ELR (cell line): ENCODE measurements around the gene TCIRG1.
"Not testable (repeated sequence)": the region's sequence is repeated elsewhere in the genome, so short reads cannot be mapped to it uniquely, and the experiment has no call there.

Experiments
- DNase-seq: peaks from one replicate; pipeline ENCODE4 v3.0.0-alpha.2; 2015; ENCODE audit warnings: low read depth

Gene TCIRG1

DNA sequence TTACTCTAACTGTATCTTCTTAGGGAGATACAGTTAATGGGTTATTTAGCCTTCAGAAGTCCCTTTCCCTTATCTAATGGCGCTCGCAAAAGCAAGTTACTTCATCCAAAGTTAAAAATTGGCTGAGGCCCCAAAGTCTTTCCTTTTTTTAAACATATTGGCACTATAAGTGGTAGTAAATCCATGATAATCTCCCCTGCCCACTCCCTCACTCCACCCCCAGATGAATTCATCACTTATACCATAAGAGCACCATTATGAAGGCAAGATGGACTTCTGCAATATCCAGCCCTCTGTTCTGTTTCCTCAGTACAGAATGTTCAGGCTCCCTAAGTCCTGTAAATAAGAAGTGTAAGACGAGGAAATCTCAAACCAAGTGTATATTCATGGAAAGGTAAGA lies 44.7 kb downstream of the TCIRG1 start:
- DNase-seq, result no peak

DNA sequence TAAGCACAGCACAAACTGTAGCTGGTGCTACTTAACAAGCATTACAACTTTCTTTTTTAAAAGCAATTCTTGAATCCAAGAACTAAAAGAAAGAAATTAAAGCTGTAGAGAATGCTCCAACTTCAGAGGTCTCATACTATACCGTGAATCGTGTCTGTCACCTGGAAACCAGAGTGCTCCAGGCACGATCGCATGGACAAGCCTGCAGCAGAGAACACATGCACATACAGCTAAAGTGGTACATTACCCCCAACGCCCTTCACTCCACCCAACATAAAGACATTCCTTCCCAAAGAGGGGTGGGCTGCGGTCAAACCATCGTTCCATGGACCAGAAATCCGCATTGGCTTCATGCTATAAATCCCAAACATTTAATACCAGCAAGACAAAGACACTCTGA lies 50.9 kb downstream of the TCIRG1 start:
- DNase-seq, result no peak

DNA sequence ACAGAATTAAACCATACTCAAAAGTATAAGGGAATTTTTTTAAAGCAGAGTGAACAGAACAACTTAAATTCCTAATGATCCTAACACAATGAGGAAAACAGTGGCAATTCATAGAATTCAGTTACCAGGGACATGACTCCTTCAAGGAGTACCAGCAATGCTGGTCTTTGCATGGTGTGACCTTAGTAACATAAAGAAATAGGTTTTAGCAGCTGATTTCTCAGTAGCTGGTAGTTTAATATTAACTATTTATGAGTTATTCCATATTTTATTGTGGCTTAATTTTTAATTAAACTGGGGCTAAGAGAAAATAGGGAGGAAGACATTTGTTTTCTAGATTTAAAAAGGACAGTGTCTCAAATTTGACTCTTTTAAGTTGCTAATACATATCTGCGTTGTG lies 51.5 kb downstream of the TCIRG1 start:
- no peak for DNase-seq

DNA sequence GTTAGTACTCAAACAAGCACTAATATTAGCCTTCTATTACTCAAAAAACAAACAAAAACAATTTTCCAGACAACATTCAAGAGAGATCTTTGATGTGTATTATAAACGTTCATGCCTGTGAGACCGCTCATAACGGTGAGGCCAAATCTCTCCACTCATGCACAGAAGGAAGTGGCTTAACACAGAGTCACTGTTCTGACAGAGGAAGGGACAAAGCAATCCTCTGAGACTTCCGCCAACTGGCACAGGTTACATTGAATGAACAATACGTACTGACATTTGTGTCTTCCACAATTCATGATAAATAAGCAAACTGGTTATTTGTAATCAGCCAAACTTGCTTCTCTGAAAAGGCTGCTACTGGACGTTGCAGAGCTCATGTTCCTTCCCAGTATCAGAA lies 51.9 kb downstream of the TCIRG1 start:
- no peak for DNase-seq

DNA sequence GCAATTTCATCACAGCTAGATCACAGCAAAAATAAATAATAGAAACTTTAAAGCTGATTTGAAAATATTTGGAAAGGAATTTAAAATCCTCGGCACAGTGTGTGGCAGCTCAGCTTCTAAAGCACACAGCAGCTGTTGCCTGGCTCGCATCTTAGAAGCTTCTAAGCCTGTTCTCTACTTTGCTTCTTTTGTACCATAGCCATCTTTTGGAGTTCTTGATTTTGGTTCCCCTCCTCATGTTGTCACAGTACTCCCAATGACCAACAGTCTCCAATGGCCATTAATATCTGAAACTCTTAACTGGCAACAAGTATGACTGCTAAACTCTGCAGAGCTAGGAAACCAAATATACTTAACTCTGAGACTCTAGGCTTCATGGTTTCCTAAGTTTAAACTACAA lies 53.6 kb downstream of the TCIRG1 start:
- no peak for DNase-seq

DNA sequence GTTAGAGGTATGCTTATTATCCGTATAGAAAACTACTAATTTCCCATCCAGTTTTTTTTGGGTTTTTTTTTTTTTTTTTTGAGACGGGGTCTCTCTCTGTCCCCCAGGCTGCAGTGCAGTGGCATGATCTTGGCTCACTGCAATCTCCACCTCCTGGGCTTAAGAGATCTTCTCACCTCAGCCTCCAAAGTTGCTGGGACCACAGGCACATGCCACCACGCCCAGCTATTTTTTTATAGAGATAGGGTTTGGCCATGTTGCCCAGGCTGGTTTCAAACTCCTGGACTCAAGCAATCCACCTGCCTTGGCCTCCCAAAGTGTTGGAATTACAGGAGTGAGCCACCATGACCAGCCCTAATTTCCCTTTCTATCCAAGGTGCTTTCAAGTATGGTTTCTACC lies 54.1 kb downstream of the TCIRG1 start:
- DNase-seq, result not testable (repeated sequence)

DNA sequence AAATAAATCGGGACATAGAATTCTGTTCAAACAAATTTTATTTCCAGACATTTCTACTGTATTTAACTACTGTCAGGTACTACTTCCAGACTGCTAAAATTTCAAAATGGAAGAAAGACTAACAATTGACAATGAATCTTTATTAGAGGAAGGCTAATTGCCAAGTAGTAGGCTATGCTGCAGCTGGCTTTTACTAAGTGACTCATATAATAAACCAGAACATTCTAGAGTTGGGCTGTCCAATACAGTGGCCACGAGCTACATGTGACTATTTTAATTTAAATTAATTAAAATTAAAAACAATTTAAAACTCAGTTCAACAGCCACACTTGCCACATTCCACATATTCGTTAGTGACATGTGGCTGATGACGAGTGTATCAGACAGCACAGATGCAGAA lies 54.7 kb downstream of the TCIRG1 start:
- DNase-seq, result no peak

DNA sequence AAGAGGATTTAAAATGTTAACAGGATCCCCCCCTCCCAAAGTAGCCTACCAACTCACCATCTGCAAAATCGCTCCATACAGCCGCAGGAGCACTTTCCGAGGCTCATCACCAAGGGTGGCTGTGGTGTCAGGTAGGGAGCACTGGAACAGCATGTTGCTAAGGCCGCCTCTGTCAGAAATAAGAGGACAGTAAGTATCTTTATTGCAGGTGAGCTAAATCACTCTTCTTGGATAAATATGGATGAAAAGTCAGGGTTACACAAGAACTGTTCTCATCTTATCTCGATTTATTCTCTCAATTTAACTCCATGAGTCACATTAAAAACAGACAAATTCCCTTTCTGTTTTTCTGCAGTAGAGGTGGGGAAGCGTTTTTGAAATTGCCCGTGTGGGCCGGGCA lies 58.1 kb downstream of the TCIRG1 start:
- no peak for DNase-seq

DNA sequence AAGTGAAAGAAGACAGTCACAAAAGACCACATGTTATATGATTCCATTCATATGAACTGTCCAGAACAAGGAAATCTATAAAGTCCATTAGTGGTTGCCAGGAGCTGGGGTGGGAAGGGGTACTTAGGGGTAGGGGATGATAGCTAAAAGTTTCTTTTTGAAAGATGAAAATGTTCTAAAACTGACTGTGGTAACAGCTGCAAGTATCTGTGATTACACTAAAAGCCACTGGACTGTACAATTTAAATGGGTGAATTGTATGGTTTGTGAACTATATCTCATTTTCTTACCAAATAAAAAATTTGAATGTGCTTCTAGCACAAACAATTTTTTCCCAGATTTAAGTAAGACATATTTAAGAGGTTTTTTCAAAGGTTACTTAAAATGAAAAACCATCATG lies 60.2 kb downstream of the TCIRG1 start:
- DNase-seq, result no peak

DNA sequence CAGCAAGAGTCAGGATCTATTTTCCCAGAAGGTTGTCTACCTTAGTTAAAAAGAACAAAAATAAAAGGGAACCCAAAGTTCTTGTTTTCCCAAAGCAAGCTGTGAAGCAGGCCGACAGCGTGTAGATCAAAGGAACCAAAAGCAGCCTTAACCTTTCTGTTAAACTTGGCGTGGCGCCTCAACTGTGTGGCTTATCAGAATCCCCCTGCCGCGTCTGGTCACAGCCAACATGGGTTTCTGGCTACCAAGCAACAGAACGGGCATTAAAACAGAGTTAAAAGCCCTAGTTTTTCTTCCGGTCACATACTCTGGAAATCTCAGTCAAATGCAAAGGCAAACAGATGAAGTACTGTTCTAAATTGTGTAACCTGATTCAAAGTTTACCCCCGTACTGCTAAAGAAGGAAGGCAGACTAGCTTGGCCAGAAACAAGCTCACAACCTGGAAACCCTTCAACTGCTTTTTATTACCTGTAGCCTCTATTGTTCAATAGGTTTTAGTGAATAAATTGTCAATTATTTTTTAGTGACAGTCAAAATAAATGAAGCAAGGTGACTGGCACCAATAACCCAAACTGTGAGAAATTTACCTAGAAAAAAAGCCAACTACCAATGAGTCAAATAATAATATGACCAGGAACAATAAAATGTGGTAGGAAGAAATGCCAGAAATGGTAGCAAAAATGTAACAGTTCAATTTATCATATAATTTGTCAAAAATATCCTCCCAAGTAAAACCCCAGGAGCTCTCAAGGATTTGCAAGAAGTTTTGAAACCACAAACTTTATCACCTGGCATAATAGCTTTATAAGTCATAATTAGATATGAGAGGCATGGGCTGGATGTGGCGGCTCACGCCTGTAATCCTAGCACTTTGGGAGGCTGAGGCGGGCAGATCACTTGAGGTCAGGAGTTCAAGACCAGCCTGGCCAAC lies 60.9 kb downstream of the TCIRG1 start:
- no peak for DNase-seq
